Spleen (tissue), 7 donors: ENCODE data around the gene OGT.

ENCODE experiments used
- CTCF ChIP-seq, 11 experiments: fragments of 200-600 bp in 7 of 11; fragments of 450-650 bp in 4 of 11; sonication (generic) in 4 of 11; IDR thresholded peaks in 8 of 11; conservative IDR thresholded peaks in 3 of 11; 1 replicate in 7 of 11; 2 replicates in 4 of 11; pipeline versions ENCODE4 v1.4.0 to v1.8.0; 2016 to 2021; ENCODE audit warnings: antibody characterized with exemption in 11 of 11, inconsistent platforms in 4 of 11, mild to moderate bottlenecking in 1 of 11
- POLR2A ChIP-seq, 3 donors: fragments of 450-650 bp; IDR thresholded peaks; one replicate each; pipeline ENCODE4 v1.5.1; 2017; ENCODE audit warnings: antibody characterized with exemption in 3 of 3, mild to moderate bottlenecking in 1 of 3
- POLR2AphosphoS5 ChIP-seq, 3 donors: sonication (generic); formaldehyde crosslinking; IDR thresholded peaks; one replicate each; pipeline ENCODE4 v1.5.1; 2017; ENCODE audit warnings: antibody characterized with exemption in 3 of 3
- donor health status: DM: no; HTN: no; CAD: no; lungs with moderate emphysema.
- donor health status: DM: no; HTN: no; CAD: no.
- donor health status: DM: no; HTN: no; CAD: no.

- no peak for TF ChIP-seq CTCF (IDR thresholded peaks at IDR 0.05 in 8 of 11, conservative IDR thresholded peaks at IDR 0.05 in 3 of 11)
- TF ChIP-seq POLR2A (IDR thresholded peaks at IDR 0.05): no peak
- TF ChIP-seq POLR2AphosphoS5 (IDR thresholded peaks at IDR 0.05): no peak
These were observed 23.6 kb upstream of the OGT start for GRCh38 chrX:71509289-71509688.
